Colonic mucosa (tissue), 4 donors: ENCODE results near the gene CTIF. TPM values are rescaled to one million over a fixed set of nuclear protein-coding genes. Genes with fewer than 3 reads are reported as not detected.
A peak's percentile ranks its signal among the peaks of the same experiment; 100 is the strongest.

Source experiments
- DNase-seq: peaks from one replicate; pipeline ENCODE4 v3.0.0-alpha.2; 2020
- H3K27ac ChIP-seq: fragments of 200-600 bp; one replicate; pipeline ENCODE4 v1.8.0; 2021
- H3K27me3 ChIP-seq: fragments of 200-600 bp; one replicate; pipeline ENCODE4 v1.8.0; 2021
- H3K36me3 ChIP-seq: fragments of 200-600 bp; one replicate; pipeline ENCODE4 v1.8.0; 2021
- H3K4me1 ChIP-seq: fragments of 200-600 bp; one replicate; pipeline ENCODE4 v1.8.0; 2021; ENCODE audit warnings: mild to moderate bottlenecking
- H3K4me3 ChIP-seq: fragments of 200-600 bp; one replicate; pipeline ENCODE4 v1.8.0; 2021
- H3K9ac ChIP-seq, 2 donors: one replicate each; pipeline ENCODE4 v1.7.0; 2013; ENCODE audit warnings: control low read depth in 2 of 2, low read depth in 2 of 2, low read length in 2 of 2
- H3K9me3 ChIP-seq: fragments of 200-600 bp; one replicate; pipeline ENCODE4 v1.8.0; 2021
- CTCF ChIP-seq: fragments of 200-600 bp; IDR thresholded peaks from one replicate; pipeline ENCODE4 v1.8.0; 2022; ENCODE audit warnings: antibody characterized with exemption, mild to moderate bottlenecking
- intact Hi-C: fragments of 100-400 bp; cut with DNase I; formaldehyde crosslinking; loops from one replicate; pipeline ENCODE4 v1.14.1; 2022
- total RNA-seq, 2 donors: library from RNA; stranded (reverse); fragmentation: NEBNext Ultra II Directional in 1 of 2; extraction: Animal tissue kit (Norgen Biotek cat#: 25700) in 1 of 2; gene quantifications; one replicate each; pipeline ENCODE4 v1.2.1, GENCODE V29; 2021
- donor health status: healthy.
- donor health status: DM: no; HTN: no; CAD: no.
- donor health status: DM: no; HTN: no; CAD: no.

CTIF gene
- total RNA-seq, 2 donors from 2014 or later = 13.0 to 16.7 TPM

DNA sequence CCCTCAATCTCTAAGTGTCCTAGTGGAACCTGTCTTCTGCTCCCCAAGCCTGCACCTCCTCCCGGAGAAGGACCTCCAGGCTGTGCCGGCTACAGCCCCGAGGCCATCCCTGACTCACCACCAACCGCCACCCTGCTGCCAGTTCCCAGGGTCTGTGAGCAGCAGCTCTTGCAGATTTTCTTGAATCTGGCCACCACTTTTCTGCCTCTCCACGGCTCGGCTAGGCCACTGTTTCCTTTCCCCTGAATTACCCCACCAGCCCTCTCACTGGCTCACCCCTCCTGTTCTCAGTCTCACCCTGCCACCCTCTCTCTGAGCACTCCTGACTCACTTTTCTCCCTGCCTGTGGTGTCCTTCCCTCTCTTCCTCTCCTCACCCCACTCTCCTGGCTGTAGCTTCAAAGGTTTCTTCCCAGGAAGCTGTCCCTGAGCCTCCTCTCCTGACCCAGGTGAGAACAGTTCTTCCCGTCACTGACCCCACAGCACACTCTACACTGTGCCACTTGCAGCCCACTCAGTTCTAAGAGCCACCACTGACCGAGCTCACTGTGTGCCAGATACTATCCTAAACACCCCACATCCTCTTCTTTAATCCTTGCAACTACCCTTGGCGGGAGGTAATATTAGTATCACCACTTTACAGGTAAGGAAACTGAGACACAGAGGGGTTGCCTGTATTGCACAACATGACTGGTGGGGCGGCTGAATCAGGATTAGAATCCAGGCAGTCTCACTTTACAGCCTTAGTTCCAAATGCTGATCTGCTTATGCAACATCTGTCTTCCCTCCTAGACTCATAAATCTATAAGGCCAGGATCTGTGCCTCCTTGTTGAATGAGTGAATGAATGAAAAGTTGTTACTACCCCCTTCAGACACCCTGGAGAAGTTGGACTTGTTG, 300.3 kb downstream of the CTIF start:
- Histone ChIP-seq H3K4me1 (peaks cover 4% of the 10 kb centered on the region), H3K36me3 (no peaks in the 10 kb centered on the region), H3K27ac (no peak overlapping the region), H3K27me3 (no peaks in the 10 kb centered on the region), H3K9me3 (no peaks in the 10 kb centered on the region), H3K4me3 (no peak overlapping the region), H3K9ac (no peak overlapping the region)
- DNase-seq = no peak
- TF ChIP-seq CTCF = no peak
- intact Hi-C loops = no loop called here

GRCh38 chr18:48839819-48840490, 301.1 kb downstream of the CTIF start:
- Histone ChIP-seq H3K9me3 (no peaks in the 10 kb centered on the region), H3K27ac (no peak overlapping the region), H3K4me1 (peaks cover 4% of the 10 kb centered on the region), H3K4me3 (no peak overlapping the region), H3K9ac (no peak overlapping the region), H3K36me3 (no peaks in the 10 kb centered on the region), H3K27me3 (no peaks in the 10 kb centered on the region)
- intact Hi-C loops = no loop called here
- no peak for TF ChIP-seq CTCF
- no peak for DNase-seq

DNA sequence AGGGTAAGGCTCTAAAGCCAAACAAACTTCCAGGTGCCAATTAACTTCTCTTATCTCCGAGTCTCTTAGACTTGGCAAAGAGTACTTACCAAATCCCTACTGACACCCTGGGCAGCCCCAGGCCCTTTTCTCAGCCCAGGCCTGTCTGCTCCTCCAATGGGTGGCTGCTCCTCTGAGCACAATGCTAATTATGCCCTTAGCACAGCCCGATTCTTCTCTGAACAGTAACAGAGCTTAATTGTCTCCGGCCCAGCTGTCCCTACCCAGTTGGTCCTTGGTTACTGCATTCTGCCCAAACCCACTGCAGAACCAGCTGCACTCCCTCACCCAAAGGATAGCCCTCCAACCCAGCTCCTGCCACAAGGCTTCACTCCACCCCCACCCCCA, 301.7 kb downstream of the CTIF start:
- Histone ChIP-seq H3K27me3 (no peaks in the 10 kb centered on the region), H3K4me3 (no peak overlapping the region), H3K27ac (no peak overlapping the region), H3K36me3 (no peaks in the 10 kb centered on the region), H3K9me3 (no peaks in the 10 kb centered on the region), H3K9ac (no peak overlapping the region), H3K4me1 (peaks cover 4% of the 10 kb centered on the region)
- DNase-seq = no peak
- TF ChIP-seq CTCF = no peak
- intact Hi-C loops = no loop called here

DNA sequence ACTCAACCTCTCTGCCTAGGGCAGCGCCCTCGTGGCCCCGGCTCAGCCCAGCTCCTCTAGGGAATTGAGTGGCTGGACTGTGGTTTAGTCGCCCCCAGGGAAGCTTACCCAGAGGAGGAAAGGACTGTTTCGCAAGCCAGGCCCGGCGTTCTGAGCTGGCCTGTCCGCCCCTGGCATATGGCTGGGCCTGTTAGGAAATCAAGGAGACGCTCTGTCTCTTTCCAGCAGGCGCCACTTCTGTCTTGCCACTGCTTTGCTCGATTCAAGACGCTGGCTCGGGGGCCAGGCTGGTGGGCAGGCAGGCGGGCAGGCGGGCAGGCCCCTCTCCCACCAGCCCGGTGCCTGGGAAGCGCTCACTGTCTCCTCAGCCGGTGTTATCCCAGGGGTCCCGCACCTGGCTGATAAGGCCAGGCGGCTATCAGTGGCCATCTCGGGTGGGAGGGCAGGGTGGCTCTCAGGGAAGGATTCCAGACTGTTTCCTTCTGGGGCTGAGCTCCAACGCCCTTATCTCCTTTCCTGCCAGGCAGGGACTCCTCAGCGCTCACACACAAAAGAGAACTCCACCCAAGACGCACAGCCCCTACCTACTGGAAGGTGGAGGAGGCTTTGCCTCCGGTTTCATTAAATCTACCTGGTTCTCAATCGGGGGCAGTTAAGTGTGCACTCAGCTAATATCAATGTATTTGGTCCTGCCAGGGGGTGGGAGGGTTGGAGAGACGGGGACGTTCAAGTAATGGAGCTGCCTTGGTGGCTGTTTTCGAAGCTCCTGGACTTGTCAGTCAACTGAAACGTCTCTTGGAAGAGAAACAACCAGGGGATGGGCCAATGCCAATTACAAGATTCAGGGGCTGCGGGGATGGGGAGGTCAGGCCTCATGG, 302.8 kb downstream of the CTIF start:
- Histone ChIP-seq H3K27ac (peak overlapping the region; percentile 55), H3K4me3 (no peak overlapping the region), H3K36me3 (no peaks in the 10 kb centered on the region), H3K9ac (no peak overlapping the region), H3K9me3 (no peaks in the 10 kb centered on the region), H3K27me3 (no peaks in the 10 kb centered on the region), H3K4me1 (peaks cover 4% of the 10 kb centered on the region)
- no peak for DNase-seq
- intact Hi-C loops = no loop called here
- TF ChIP-seq CTCF = no peak
